NCI-H2029 (cell line): Measurements from ENCODE around the gene KCNJ12.
"Not testable (repeated sequence)": the region's sequence is repeated elsewhere in the genome, so short reads cannot be mapped to it uniquely, and the experiment has no call there.

Experiments
- DNase-seq: peaks from one replicate; lab custom pipeline; 2025; lab: John Stamatoyannopoulos, UW

Gene KCNJ12

DNA sequence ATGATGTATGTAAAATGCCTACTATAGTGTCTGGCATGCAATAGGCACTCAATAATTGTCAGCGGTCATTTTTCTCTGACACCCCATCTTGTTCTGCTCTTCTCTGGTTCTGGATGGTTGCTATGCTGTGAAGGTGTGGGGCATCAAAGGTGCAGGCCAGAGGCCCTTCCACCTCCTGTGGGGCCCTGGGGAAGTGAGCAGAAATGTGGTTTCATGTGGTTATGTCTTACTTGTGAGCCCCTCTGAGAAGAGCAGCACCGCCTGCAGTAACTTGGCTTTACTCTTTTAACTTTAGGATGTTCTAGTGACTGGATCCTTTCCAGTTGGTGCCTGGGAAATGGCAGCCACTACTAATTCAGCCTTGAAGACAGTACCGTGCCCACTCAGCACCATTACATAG is 32.1 kb downstream of the KCNJ12 start:
- DNase-seq: not testable (repeated sequence)

DNA sequence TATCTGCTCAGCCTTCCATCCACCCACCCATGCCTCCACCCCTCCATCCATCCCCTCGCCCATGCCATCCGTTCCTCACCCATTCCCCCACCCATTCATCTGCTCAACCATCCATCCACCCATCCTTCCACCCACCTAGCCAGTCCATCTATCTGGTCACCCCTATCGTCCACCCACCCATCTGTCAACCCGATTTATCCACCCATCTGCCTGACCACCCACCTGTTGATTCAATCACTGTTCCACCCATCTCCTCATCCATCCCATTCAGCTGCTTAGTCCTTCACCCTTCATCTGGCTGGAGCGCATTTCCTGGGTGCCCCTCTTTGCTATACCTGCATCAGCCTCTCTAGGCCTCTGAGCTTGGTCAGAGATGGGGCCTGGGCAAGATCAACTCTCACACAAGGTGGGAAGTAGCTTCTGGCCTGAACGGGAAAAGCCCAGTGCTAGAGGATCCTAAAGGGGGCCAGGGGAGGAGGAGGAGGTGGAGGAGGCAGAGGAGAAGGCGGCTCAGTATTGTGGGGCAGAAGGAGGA is 32.7 kb downstream of the KCNJ12 start:
- DNase-seq: not testable (repeated sequence)

DNA sequence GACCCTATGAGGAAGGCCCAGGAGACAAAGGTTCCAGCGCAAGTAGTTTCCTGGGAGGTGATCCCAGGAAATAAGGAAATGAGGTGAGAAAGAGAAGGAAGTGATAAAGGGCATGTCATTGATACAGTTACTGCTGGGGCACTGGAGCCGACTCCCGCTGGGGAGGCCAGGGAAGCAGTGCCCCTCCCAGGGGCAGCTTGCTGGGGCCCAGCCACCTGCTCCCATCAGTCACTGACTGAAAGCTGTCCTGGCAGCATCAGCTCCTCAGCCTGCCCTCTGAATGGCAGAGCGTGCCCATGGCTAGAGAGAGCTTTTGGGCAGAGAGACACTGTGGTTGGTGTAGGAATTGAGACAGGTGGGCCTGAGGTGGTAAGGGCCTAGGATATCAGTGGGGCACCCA is 33.2 kb downstream of the KCNJ12 start:
- DNase-seq: not testable (repeated sequence)

DNA sequence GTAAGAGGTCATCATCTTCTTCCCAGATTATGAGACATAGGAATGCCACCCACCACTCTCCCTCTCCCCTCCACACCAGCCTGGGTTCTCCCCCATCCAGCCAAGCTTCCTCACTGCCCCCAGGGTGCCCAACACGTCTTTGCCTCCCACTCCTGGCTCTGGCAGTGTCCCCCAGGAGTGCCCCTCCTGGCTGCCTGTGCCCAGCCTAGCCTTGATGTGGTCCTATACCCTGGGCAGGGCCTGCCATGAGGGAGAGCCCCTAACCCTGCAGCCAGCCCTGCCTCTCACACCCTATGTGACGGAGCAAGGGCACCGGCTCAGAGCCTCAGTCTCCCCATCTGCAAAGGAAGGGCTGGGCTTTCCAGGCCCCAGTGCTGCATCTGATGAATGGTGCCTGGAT is 33.8 kb downstream of the KCNJ12 start:
- not testable (repeated sequence) for DNase-seq

DNA sequence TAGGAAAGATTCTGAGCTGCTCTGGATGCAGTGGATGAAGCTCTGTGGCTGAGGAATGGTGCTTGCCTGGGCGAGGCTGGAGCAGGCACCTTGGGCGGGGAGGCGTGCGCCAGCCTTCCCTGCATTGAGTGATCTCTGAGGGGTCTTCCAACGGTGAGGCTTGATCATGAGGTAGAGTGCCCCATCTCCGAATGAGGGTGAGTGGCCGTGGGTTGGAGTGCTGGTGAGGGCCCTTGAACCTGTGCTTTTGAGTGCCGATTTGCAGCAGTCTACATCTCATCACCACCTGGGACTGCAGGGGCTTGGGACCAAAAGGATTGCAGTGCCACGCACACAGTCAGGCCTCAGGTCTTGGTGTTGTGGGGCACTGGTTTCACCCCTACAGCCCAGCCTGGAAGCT is 34.2 kb downstream of the KCNJ12 start:
- not testable (repeated sequence) for DNase-seq

DNA sequence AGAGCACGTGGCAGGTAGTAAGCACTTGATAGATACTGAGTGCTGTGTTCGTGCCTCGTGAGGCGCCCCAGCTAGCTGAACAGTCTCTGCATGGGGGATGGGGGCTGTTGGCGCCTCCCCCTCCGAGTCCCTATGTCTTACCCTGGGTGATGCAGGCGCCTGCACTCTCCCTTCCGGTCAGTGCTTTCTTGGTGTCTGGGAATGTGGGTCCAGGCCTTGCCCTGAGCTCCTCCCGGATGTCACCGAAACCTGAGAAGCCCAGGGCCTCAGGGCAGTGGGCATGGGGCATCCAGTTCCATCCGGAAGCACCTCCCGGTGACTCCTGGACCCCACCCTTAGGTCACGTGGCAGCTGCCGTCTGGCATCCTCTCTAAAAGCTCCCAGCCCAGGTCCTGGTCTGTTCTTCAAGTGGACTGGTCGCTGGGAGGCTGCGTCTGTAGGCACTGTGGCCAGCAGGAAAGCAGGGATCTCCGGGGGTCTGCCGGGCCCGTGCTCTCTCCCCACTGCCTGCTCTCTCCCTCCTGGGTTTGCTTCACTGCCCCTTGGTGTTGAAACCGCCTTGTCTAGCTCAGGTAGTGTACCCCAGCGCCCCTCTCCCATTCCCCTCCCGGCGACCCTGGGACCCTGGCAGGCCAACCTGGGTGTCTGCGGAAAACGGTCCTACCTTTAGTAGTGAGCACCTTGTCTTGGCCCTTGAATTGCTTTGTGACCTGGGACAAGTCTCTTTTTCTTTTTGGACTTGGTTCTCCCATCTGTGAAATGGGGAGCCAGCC is 34.9 kb downstream of the KCNJ12 start:
- not testable (repeated sequence) for DNase-seq

DNA sequence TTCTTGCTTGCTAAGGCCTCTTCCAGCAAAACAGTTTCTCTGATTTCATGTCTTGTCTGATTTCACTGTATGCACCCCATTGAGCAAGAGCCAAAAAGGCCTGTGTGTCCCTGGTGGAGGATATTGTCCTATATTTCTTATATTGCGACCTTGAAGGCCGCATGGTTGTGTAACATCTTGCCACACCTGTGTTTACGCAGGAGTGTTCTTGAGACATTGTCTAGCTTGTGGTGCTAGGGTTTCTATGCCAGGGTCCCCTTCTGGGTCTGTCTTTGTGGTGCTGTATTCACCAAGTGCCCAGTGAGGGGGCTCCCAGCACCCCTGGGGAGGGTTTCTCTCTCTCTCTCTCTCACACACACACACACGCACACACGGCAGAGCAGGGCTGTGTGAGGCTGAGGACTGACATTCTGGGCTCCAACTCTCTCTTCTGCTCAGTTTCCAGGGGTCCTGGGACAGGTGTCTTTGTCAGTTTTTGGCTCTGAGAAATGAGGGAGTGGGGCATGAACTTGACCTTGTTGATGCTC is 35.6 kb downstream of the KCNJ12 start:
- DNase-seq: not testable (repeated sequence)

DNA sequence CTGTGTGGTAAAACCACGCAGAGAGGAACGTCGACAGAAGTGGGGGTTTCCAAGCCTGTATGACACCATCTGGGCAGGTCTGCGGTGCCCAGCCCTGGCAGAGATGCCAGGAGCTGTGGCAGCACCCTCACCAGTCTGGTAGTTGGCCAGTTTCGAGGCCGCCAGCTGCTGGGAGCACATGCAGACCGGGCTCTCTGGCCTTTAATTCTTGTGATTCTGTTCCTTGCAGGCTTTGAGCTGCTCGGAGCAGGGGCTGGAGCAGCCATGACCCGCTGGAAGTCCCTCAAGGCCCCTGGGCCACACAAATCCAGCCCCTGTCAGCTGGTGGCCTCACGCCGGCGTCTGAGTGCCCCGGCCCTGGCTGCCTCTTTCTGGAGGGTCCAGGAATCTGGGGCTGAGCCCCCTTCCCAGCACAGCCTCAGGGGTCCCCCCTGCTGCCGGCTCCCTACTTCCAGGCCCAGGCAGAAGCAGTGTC is 36.1 kb downstream of the KCNJ12 start:
- DNase-seq: not testable (repeated sequence)

DNA sequence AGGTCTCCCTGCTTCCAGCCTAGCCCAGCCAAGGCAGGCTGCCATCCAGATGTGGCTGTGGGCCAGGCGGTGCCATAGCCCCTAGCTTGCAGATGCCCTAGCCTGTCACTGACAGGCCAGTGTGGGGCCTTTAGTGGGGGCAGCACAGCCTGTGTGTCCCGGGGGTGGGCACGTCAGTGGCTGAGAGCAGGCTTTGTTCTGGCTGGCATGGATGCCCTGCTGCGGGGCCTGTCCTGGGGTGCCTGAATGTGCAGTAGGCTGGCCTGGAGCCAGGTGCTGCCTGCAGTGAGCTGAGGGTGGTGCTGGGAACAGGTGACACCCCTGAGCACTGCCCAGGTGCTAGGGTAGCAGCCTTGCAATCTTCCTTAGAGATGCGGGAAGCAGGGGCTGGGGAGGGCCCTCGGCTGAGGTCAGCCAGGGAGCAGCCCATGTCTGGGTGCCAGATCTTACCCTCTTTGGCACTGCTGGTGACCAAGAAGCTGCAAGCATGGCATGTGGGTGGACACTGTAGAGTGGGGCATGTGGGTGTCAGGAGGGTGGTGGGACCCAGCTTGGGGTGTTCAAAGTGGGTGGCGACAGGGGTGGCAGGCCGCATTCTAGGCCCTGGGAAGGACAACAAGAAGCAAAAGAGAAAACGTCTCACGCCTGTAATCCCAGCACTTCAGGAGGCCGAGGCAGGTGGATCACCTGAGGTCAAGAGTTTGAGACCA is 37.6 kb downstream of the KCNJ12 start:
- not testable (repeated sequence) for DNase-seq

DNA sequence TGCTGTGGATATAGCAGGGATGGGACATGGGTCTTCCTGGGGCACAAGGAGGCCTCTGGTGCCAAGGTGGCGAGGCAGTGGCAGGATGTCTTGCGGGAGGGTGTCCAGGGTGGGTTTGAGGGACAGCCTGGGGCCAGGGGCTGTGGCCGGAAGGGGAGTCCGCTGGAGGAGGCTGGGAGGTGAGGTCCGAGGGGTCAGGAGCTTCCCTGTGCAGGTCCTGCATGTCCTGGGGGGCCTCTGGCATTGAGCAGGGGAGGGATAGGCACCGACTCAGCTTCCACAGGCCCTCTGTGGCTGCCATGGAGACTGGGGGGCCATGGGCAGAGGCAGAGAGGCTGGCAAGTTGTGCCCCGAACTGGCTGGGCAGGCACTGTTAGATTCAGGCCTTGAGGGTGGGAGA is 38.5 kb downstream of the KCNJ12 start:
- not testable (repeated sequence) for DNase-seq

DNA sequence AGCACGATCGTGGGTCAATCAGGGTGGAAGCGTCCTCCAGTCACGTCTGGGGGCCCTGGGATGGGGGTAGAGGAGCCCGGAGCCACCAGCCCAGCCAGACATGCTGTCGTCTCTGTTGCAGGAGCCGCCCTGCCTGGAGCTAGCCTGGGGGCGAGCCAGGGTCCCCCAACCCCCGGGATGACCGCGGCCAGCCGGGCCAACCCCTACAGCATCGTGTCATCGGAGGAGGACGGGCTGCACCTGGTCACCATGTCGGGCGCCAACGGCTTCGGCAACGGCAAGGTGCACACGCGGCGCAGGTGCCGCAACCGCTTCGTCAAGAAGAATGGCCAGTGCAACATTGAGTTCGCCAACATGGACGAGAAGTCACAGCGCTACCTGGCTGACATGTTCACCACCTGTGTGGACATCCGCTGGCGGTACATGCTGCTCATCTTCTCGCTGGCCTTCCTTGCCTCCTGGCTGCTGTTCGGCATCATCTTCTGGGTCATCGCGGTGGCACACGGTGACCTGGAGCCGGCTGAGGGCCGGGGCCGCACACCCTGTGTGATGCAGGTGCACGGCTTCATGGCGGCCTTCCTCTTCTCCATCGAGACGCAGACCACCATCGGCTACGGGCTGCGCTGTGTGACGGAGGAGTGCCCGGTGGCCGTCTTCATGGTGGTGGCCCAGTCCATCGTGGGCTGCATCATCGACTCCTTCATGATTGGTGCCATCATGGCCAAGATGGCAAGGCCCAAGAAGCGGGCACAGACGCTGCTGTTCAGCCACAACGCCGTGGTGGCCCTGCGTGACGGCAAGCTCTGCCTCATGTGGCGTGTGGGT is 39.2 kb downstream of the KCNJ12 start:
- not testable (repeated sequence) for DNase-seq

DNA sequence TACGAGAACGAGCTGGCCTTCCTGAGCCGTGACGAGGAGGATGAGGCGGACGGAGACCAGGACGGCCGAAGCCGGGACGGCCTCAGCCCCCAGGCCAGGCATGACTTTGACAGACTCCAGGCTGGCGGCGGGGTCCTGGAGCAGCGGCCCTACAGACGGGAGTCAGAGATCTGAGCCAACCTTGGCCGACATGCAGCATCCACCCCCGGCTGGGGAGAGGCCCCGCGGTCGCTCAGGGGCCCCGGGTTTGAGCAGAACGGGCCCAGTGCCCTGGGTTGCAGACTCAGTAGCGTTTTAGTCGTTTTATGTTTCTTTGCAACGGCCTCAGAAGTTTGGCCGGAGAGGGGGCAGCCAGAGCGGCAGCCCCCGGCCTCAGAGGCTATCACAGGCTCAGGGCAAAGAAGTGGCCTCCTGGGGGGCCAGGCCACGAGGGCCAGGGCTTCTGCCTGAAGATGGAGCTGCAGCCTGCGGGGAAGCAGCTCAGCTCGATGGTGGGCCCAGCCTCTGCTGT is 40.4 kb downstream of the KCNJ12 start:
- not testable (repeated sequence) for DNase-seq

DNA sequence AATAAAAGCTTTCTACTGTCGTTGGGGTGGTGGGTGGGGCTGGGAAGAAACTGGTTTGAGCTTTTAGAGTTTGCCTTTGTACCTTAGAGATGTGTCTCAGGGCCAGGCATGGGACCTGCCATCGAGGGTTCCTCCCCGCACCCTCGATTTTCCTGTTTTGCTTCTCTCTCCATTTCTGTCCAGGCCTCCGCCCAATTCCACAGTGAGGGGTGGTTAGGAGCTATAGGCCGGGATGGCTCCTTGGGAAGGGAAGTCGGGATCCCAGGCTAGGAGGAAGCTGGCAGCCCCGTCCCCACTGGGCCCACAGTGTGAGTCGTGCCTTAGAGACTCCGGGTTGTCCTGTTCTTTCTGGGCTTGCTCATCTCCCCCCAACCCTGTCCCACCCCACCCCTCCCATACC is 41.2 kb downstream of the KCNJ12 start:
- not testable (repeated sequence) for DNase-seq

DNA sequence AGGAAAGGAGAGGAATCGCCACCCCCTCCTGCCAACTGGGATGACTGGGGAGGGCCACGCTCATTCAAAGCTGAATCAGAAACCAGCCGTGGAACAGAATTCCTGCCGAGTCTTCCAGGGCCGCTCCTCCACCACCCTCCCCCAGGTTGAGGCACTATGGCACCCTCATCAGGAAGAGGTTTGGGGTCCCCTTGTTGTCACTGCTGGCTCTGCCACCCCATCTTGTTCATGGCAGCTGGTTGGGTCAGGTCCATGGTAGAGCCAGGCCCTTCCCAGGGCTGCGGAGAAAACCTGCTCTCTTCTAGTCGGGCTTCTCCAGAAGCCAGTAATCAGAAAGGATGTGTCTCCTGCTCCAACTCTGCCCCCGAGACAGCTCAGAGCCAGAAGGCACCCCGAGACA is 41.8 kb downstream of the KCNJ12 start:
- no peak for DNase-seq

DNA sequence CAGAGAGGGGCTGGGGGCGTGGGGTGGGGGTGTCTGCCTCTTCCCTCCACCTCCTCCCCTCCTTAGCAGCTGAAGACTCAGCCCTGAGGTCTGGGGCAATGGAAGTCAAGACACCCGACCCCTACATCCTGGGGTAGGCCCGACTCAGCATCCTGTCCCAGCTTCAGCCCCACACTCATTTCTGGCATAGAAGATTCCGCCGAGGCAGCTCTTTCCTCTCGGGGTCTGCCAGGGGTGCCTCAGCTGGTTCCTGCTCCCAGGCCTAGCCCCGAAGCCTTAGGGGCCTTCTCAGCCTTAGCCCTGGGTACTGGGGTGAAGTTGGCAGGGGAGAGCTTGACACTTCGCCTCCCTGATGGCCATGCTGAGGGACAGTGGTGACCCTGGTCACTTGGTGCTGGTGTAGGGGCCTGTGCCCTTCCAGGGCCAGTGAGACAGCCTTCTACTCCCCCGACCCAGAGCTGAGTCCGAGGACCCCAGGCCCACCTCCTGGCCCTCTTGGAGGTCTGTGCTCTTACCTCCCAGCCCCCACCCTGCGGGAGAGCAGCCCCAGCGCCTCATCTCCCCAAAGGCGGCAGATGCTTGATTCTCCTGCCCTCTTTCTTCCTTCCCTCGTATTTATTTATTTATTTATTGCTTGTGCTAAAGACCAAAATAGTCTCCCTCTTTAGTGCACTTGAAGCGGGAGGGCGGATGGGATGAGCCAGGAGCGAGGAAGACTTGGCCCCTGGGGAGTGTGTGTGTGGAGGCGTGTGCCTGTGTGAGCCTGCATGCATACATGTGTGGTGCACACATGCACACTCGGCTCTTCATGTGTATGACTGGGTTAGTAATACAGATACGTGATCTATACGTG is 42.5 kb downstream of the KCNJ12 start:
- DNase-seq: no peak

DNA sequence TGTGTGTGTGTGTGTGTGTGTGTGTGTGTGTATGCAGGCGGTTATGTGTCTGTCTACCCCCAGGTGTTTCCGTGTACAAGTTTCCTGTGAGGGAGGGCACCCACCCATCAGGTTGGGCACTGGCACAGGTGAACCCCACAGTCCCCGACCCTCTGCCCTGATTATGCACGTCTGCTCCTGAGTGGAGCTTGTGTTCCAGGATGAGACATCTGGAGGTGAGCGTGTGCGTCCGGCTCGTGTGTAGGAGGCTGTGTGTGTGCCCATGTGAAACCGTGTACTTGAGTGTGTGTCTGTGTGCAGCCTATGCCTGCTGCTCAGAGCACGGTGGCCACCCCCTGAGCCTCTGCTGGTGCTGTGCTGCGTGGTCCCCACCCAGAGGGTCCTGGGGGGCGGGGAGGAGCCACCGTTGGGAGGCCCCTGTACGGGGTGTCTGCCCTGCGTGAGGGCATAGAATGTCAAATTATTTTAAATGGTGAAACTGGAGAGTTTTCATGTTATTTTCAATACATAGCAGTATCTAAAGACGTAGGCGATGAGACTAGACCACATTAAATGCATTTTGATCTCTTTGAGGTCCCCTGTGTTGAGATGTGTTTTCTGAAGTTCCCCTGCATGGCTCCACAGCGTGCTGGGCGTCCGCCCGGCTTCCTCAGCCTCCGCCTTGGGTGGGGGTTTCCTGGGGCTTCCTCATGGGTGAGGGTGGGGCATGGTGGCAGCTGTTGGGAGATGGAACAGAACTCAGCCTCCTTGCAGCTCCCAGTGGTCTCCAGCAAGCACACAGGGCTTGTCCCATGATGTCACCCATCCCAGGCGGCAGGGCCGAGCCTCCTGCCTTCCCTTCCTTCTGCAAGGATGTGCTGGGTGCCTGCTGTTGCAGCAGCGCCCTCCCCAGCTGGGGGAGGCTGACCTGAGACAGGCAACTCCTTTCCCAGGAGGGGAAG is 43.4 kb downstream of the KCNJ12 start:
- DNase-seq: no peak

DNA sequence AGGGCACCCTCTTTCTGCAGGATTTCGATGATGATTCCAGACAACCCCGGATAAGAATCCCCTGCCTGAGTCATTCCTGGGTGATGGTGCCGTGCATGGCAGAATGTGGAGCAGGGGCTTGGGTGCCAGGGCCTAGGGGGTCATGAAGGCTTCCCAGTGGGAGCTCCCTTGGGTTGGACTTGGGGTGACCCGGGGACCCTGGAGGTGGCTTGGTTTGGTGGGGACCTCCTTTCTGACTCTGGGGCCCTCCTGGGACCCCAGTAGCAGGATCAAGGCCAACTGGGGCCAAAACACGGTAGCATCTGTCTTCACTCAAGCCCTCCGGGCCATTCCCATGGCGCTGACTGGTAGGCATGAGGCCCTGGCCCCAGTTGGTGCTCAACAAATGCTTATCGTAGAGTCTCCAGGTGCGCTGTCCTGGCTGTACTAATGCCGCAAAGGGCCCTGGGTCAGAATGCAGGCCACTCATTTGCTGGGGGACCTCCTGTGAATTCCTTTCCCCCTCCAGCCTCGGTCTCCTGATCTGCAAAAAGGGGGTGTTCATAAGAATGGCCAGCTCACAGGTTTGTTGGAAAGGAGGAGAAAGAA is 44.4 kb downstream of the KCNJ12 start:
- not testable (repeated sequence) for DNase-seq

DNA sequence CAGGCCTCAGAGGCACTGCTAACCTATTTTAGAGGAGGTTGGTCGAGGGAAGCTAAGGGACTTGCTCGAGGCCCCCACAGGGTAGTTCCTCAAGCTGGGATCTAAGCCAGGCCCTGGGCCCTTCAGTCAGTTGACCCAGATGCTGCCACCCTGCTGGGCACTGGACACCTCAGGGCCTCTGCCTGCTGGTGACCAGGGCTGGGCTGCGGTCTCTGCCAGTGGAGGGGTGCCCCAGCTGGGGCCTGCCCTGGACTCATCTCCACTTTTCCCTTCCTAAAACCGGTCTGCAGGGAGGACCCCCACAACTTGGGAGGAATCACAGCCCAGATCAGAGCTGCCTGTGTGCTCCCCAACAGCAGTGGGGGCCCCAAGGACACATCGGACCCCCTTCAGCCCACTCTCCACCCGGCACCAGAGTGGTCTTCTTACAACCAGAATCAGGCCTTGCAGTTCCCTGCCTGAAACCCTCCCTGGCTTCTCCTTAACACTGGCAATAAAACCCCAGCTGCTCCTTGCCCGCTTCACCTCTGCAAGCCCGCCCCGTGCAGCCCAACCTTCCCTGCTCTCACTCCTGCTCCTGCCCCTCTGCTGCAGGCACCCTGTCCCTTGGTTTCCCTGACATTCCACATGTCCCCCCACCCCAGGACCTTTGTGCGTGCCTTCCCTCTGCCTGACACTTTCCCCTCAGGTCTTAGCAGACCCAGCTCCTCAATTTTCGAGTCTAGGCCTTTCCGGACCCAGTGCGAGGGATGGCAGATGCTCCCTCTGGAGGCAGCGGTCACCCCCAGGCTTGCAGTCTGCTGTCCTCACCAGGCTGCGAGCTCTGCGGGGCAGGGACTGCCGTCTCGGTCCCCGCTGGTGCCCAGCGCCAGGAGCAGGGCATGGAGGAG is 45.5 kb downstream of the KCNJ12 start:
- not testable (repeated sequence) for DNase-seq
